HG02678 (cell line): Measurements from ENCODE around the gene RER1.

Source experiments
- ATAC-seq: cut with Tn5 transposase; IDR thresholded peaks from one replicate; pipeline ENCODE4 v1.9.1; 2021; ENCODE audit warnings: mild to moderate bottlenecking, moderate library complexity; ENCODE audit not compliant: unreplicated experiment

The RER1 gene

GRCh38 chr1:2404890-2405511 lies 13.4 kb downstream of the RER1 start:
- ATAC-seq: no peak

GRCh38 chr1:2405588-2406295 lies 14.1 kb downstream of the RER1 start:
- no peak for ATAC-seq

- no peak for ATAC-seq
These were observed 14.9 kb downstream of the RER1 start for GRCh38 chr1:2406451-2407041.

GRCh38 chr1:2407166-2407990 lies 15.7 kb downstream of the RER1 start:
- ATAC-seq: no peak

GRCh38 chr1:2407991-2408275 lies 16.3 kb downstream of the RER1 start:
- no peak for ATAC-seq

GRCh38 chr1:2408456-2408855 lies 16.8 kb downstream of the RER1 start:
- ATAC-seq: no peak

GRCh38 chr1:2408859-2409276 lies 17.2 kb downstream of the RER1 start:
- ATAC-seq: no peak

- ATAC-seq: no peak
These were observed 18.1 kb downstream of the RER1 start for GRCh38 chr1:2409745-2410144.

GRCh38 chr1:2411801-2412394 lies 20.3 kb downstream of the RER1 start:
- ATAC-seq: peak; percentile 31

GRCh38 chr1:2412395-2412772 lies 20.7 kb downstream of the RER1 start, which contains the start of gene PEX10:
Gene PEX10, minus strand, starts transcription at chr1:2412564. Its CDS starts 62 bp downstream, at chr1:2412502.
- ATAC-seq: peak; percentile 81

GRCh38 chr1:2412773-2413494 lies 21.3 kb downstream of the RER1 start:
- ATAC-seq: peak; percentile 16

- no peak for ATAC-seq
These were observed 22.1 kb downstream of the RER1 start for GRCh38 chr1:2413495-2414296.

GRCh38 chr1:2414297-2414958 lies 22.8 kb downstream of the RER1 start:
- ATAC-seq: no peak

GRCh38 chr1:2415337-2415736 lies 23.7 kb downstream of the RER1 start:
- ATAC-seq: no peak

GRCh38 chr1:2415801-2416208 lies 24.2 kb downstream of the RER1 start:
- ATAC-seq: no peak

- no peak for ATAC-seq
These were observed 24.8 kb downstream of the RER1 start for GRCh38 chr1:2416403-2416802.

GRCh38 chr1:2417083-2417832 lies 25.6 kb downstream of the RER1 start:
- ATAC-seq: no peak

- ATAC-seq: no peak
These were observed 26.2 kb downstream of the RER1 start for GRCh38 chr1:2417833-2418225.
